Ovary (tissue), 3 donors: ENCODE data around the gene NELL2.

Experiments
- EP300 ChIP-seq: sonication (generic); formaldehyde crosslinking; IDR thresholded peaks from one replicate; pipeline ENCODE4 v1.6.1; 2017; ENCODE audit warnings: antibody characterized with exemption
- POLR2A ChIP-seq: fragments of 450-650 bp; IDR thresholded peaks from one replicate; pipeline ENCODE4 v1.6.1; 2017; ENCODE audit warnings: antibody characterized with exemption, mild to moderate bottlenecking, moderate library complexity
- TF ChIP-seq, protein P1 (sequence below), 3 donors: fragments of 450-650 bp in 2 of 3; fragments of 200-600 bp in 1 of 3; IDR thresholded peaks; one replicate each; pipeline versions ENCODE4 v1.5.1 to v1.8.0; 2016 to 2022; ENCODE audit warnings: antibody characterized with exemption in 3 of 3, mild to moderate bottlenecking in 1 of 3
- donor health status: DM: no; HTN: no; CAD: no.

- TF ChIP-seq, protein P1, sequence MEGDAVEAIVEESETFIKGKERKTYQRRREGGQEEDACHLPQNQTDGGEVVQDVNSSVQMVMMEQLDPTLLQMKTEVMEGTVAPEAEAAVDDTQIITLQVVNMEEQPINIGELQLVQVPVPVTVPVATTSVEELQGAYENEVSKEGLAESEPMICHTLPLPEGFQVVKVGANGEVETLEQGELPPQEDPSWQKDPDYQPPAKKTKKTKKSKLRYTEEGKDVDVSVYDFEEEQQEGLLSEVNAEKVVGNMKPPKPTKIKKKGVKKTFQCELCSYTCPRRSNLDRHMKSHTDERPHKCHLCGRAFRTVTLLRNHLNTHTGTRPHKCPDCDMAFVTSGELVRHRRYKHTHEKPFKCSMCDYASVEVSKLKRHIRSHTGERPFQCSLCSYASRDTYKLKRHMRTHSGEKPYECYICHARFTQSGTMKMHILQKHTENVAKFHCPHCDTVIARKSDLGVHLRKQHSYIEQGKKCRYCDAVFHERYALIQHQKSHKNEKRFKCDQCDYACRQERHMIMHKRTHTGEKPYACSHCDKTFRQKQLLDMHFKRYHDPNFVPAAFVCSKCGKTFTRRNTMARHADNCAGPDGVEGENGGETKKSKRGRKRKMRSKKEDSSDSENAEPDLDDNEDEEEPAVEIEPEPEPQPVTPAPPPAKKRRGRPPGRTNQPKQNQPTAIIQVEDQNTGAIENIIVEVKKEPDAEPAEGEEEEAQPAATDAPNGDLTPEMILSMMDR (IDR thresholded peaks at IDR 0.05), result no peak
- TF ChIP-seq POLR2A, result no peak
- TF ChIP-seq EP300, result no peak
Observed at GRCh38 chr12:44546060-44546459, 330.1 kb downstream of the NELL2 start.
